ENCODE results near the gene CD55. TPM values are rescaled to one million over a fixed set of nuclear protein-coding genes. Genes with fewer than 3 reads are reported as not detected.

CD55 gene
- total RNA-seq, 1 experiment from 2014 or later = 75.4 TPM

DNA sequence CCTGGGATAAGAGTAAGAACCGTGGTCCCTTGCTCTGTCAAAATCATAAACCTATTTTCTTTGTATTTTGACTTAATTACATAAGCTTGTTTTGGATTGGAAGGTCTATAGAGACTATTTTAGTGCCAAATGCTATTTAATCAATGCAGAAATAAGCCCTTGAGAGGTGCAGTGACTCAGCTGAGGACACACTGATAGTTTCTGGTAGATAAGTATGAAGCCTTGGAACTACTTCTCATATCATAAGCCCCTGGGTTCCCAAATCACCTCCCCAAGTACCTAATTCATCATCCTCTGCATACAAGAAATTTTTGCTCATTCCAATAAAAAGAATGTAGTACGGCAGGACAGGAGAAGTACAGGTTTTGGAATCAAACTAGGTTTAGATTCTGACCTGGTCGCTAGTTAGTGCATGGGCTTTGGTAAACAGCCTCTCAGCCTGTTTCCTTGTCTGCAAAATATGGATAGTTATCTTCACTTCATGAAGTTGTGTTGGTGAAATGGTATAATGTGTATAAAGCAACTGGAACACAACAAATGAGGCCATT is 3.3 kb upstream of the CD55 start:
- H3K27ac ChIP-seq (ENCODE audit: low read depth, low read length) = no peak overlapping the region
- peaks cover 10% of the 10 kb centered on the region for H3K79me2 ChIP-seq (ENCODE audit: insufficient read depth, low read length)

More for the DNA sequence above, 3.3 kb upstream of the CD55 start:
- Histone ChIP-seq H3K36me3 (ENCODE audit: control insufficient read depth in 1 of 2, insufficient read depth in 2 of 2, low read length in 2 of 2) (no peaks in the 10 kb centered on the region), H3K9me2 (ENCODE audit: insufficient read depth) (no peaks in the 10 kb centered on the region), H3K4me3 (replicated peaks in 1 of 2; ENCODE audit: low read depth in 1 of 2, low read length in 2 of 2) (no peak overlapping the region), H3K9me3 (ENCODE audit: control insufficient read depth in 1 of 2, insufficient read depth in 1 of 2, low read depth in 1 of 2, low read length in 2 of 2) (no peaks in the 10 kb centered on the region), H3K9ac (ENCODE audit: low read length) (no peak overlapping the region), H3K4me2 (ENCODE audit: low read length) (no peak overlapping the region), H3K4me1 (ENCODE audit: control insufficient read depth in 1 of 2, insufficient read depth in 2 of 2, low read length in 2 of 2) (peaks cover 13 to 27% of the 10 kb centered on the region in 2 experiments; a peak in 3 of 4 replicates), H2AFZ (ENCODE audit: low read depth, low read length, poor library complexity, severe bottlenecking) (no peak overlapping the region), H3K27me3 (ENCODE audit: insufficient read depth, low read length) (no peaks in the 10 kb centered on the region), H4K20me1 (ENCODE audit: insufficient read depth) (no peaks in the 10 kb centered on the region)
- intact Hi-C loops (cut with micrococcal nuclease) = no loop called here
- POLR2A ChIA-PET = no interaction called here
- TF ChIP-seq YY1 (IDR thresholded peaks at IDR 0.05; ENCODE audit: extremely low read depth, insufficient replicate concordance, low read depth, low read length) (no peak), RAD21 (IDR thresholded peaks at IDR 0.05; ENCODE audit: low read depth) (no peak), SP1 (IDR thresholded peaks at IDR 0.05; ENCODE audit: low read depth) (no peak), TCF7L2 (IDR thresholded peaks at IDR 0.05; ENCODE audit: borderline replicate concordance, extremely low read depth, insufficient read depth, insufficient read length) (no peak), SRF (IDR thresholded peaks at IDR 0.05; ENCODE audit: low read depth) (no peak), POLR2A (IDR thresholded peaks at IDR 0.05; ENCODE audit: borderline replicate concordance, extremely low read depth, insufficient read depth, insufficient read length) (no peak), SIN3A (IDR thresholded peaks at IDR 0.05; ENCODE audit: low read depth) (no peak), POLR2AphosphoS5 (IDR thresholded peaks at IDR 0.05; ENCODE audit: low read depth, low read length) (no peak)
- TF ChIP-seq, protein P1, sequence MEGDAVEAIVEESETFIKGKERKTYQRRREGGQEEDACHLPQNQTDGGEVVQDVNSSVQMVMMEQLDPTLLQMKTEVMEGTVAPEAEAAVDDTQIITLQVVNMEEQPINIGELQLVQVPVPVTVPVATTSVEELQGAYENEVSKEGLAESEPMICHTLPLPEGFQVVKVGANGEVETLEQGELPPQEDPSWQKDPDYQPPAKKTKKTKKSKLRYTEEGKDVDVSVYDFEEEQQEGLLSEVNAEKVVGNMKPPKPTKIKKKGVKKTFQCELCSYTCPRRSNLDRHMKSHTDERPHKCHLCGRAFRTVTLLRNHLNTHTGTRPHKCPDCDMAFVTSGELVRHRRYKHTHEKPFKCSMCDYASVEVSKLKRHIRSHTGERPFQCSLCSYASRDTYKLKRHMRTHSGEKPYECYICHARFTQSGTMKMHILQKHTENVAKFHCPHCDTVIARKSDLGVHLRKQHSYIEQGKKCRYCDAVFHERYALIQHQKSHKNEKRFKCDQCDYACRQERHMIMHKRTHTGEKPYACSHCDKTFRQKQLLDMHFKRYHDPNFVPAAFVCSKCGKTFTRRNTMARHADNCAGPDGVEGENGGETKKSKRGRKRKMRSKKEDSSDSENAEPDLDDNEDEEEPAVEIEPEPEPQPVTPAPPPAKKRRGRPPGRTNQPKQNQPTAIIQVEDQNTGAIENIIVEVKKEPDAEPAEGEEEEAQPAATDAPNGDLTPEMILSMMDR (IDR thresholded peaks at IDR 0.05 in 2 of 3, conservative IDR thresholded peaks at IDR 0.05 in 1 of 3; ENCODE audit: borderline replicate concordance in 1 of 3, insufficient read depth in 1 of 3, low read depth in 2 of 3, low read length in 2 of 3) = no peak
- TF ChIP-seq, protein P2, sequence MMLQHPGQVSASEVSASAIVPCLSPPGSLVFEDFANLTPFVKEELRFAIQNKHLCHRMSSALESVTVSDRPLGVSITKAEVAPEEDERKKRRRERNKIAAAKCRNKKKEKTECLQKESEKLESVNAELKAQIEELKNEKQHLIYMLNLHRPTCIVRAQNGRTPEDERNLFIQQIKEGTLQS (IDR thresholded peaks at IDR 0.05) = no peak
- TF ChIP-seq, protein P3, sequence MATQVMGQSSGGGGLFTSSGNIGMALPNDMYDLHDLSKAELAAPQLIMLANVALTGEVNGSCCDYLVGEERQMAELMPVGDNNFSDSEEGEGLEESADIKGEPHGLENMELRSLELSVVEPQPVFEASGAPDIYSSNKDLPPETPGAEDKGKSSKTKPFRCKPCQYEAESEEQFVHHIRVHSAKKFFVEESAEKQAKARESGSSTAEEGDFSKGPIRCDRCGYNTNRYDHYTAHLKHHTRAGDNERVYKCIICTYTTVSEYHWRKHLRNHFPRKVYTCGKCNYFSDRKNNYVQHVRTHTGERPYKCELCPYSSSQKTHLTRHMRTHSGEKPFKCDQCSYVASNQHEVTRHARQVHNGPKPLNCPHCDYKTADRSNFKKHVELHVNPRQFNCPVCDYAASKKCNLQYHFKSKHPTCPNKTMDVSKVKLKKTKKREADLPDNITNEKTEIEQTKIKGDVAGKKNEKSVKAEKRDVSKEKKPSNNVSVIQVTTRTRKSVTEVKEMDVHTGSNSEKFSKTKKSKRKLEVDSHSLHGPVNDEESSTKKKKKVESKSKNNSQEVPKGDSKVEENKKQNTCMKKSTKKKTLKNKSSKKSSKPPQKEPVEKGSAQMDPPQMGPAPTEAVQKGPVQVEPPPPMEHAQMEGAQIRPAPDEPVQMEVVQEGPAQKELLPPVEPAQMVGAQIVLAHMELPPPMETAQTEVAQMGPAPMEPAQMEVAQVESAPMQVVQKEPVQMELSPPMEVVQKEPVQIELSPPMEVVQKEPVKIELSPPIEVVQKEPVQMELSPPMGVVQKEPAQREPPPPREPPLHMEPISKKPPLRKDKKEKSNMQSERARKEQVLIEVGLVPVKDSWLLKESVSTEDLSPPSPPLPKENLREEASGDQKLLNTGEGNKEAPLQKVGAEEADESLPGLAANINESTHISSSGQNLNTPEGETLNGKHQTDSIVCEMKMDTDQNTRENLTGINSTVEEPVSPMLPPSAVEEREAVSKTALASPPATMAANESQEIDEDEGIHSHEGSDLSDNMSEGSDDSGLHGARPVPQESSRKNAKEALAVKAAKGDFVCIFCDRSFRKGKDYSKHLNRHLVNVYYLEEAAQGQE (IDR thresholded peaks at IDR 0.05; ENCODE audit: low read depth) = no peak
- BruUV-seq (replicated peaks) = no TSS peak
- RAD21 ChIA-PET (ENCODE audit: low non-redundant PET in 1 of 2, low total read pairs in 2 of 2, uncharacterized antibody in 2 of 2, unreplicated experiment in 2 of 2) = no interaction called here
- CTCF ChIA-PET = no interaction called here
- no peak for ATAC-seq
- DNase-seq (ENCODE audit: low read depth, low spot score) = no peak
